ENCODE results near the gene CREB3.

The CREB3 gene

GRCh38 chr9:35697486-35697885, 35.0 kb upstream of the CREB3 start:
- H3K4me3 ChIP-seq (ENCODE audit: low read depth, low read length) = no peak overlapping the region
- no peak for TF ChIP-seq CTCF (IDR thresholded peaks at IDR 0.05; ENCODE audit: low read depth, low read length)
- no peak for TF ChIP-seq MAX (IDR thresholded peaks at IDR 0.05; ENCODE audit: low read depth, low read length)
- TF ChIP-seq MYC (IDR thresholded peaks at IDR 0.05; ENCODE audit: low read depth, low read length) = no peak
- no peak for TF ChIP-seq POLR2A (IDR thresholded peaks at IDR 0.05; ENCODE audit: extremely low read depth, insufficient read length)
- DNase-seq (ENCODE audit: low read depth) = no peak

- TF ChIP-seq POLR2A (IDR thresholded peaks at IDR 0.05; ENCODE audit: extremely low read depth, insufficient read length) (no peak), MYC (IDR thresholded peaks at IDR 0.05; ENCODE audit: low read depth, low read length) (no peak), CTCF (IDR thresholded peaks at IDR 0.05; ENCODE audit: low read depth, low read length) (no peak), MAX (IDR thresholded peaks at IDR 0.05; ENCODE audit: low read depth, low read length) (no peak)
- no peak overlapping the region for H3K4me3 ChIP-seq (ENCODE audit: low read depth, low read length)
- DNase-seq (ENCODE audit: low read depth) = no peak
Observed at GRCh38 chr9:35698231-35698630, 34.2 kb upstream of the CREB3 start.

GRCh38 chr9:35700031-35700430, 32.4 kb upstream of the CREB3 start:
- no peak for DNase-seq (ENCODE audit: low read depth)
- H3K4me3 ChIP-seq (ENCODE audit: low read depth, low read length) = no peak overlapping the region
- no peak for TF ChIP-seq CTCF (IDR thresholded peaks at IDR 0.05; ENCODE audit: low read depth, low read length)
- no peak for TF ChIP-seq MYC (IDR thresholded peaks at IDR 0.05; ENCODE audit: low read depth, low read length)
- TF ChIP-seq MAX (IDR thresholded peaks at IDR 0.05; ENCODE audit: low read depth, low read length) = no peak
- TF ChIP-seq POLR2A (IDR thresholded peaks at IDR 0.05; ENCODE audit: extremely low read depth, insufficient read length) = no peak

GRCh38 chr9:35700942-35701341, 31.5 kb upstream of the CREB3 start:
- DNase-seq (ENCODE audit: low read depth) = no peak
- no peak for TF ChIP-seq CTCF (IDR thresholded peaks at IDR 0.05; ENCODE audit: low read depth, low read length)
- no peak for TF ChIP-seq MAX (IDR thresholded peaks at IDR 0.05; ENCODE audit: low read depth, low read length)
- TF ChIP-seq POLR2A (IDR thresholded peaks at IDR 0.05; ENCODE audit: extremely low read depth, insufficient read length) = no peak
- no peak for TF ChIP-seq MYC (IDR thresholded peaks at IDR 0.05; ENCODE audit: low read depth, low read length)
- H3K4me3 ChIP-seq (ENCODE audit: low read depth, low read length) = no peak overlapping the region

GRCh38 chr9:35702696-35703095, 29.8 kb upstream of the CREB3 start:
- no peak for DNase-seq (ENCODE audit: low read depth)
- TF ChIP-seq CTCF (IDR thresholded peaks at IDR 0.05; ENCODE audit: low read depth, low read length) = no peak
- TF ChIP-seq MAX (IDR thresholded peaks at IDR 0.05; ENCODE audit: low read depth, low read length) = no peak
- TF ChIP-seq POLR2A (IDR thresholded peaks at IDR 0.05; ENCODE audit: extremely low read depth, insufficient read length) = no peak
- TF ChIP-seq MYC (IDR thresholded peaks at IDR 0.05; ENCODE audit: low read depth, low read length) = no peak

More at GRCh38 chr9:35702696-35703095, 29.8 kb upstream of the CREB3 start:
- no peak overlapping the region for H3K4me3 ChIP-seq (ENCODE audit: low read depth, low read length)
